IMR-90 (cell line): ENCODE measurements around the gene FBXW8. TPM values are rescaled to one million over a fixed set of nuclear protein-coding genes. Genes with fewer than 3 reads are reported as not detected.

Experiments
- ATAC-seq: fragments of 200-7000 bp; cut with Tn5 transposase; 2 replicates; pipeline ENCODE4 v1.9.1; 2020; ENCODE audit warnings: low read depth, mild to moderate bottlenecking, moderate library complexity
- BruUV-seq: library from RNA; stranded (reverse); fragments of 400-500 nt; replicated peaks from 2 replicates; lab custom pipeline; 2021; lab: Mats Ljungman, UMichigan
- CTCF ChIA-PET: fragments of 300-600 bp; formaldehyde crosslinking; extraction: SDS; loops from one replicate; lab custom pipeline; 2021; ENCODE audit warnings: antibody characterized with exemption; lab: Yijun Ruan, JAX
- POLR2A ChIA-PET: fragments of 300-600 bp; sonication (Branson Sonifier 250); formaldehyde crosslinking; loops from one replicate; lab custom pipeline; 2022; ENCODE audit warnings: antibody characterized with exemption; ENCODE audit not compliant: unreplicated experiment; lab: Charles Lee
- DNase-seq: peaks from one replicate; pipeline ENCODE4 v3.0.0; 2013
- H2AFZ ChIP-seq: replicated peaks from 2 replicates; pipeline ENCODE3; 2013; ENCODE audit warnings: low read length, mild to moderate bottlenecking; ENCODE audit not compliant: poor library complexity
- H2AK5ac ChIP-seq: 2 replicates; pipeline ENCODE4 v1.6.1; 2013; ENCODE audit warnings: low read depth, low read length, inconsistent platforms
- H2AK9ac ChIP-seq: replicated peaks from 2 replicates; pipeline ENCODE3; 2013; ENCODE audit warnings: mild to moderate bottlenecking, low read depth, low read length, moderate library complexity; ENCODE audit not compliant: poor library complexity
- H2BK120ac ChIP-seq: 2 replicates; pipeline ENCODE4 v1.6.1; 2013; ENCODE audit warnings: low read depth, low read length, inconsistent platforms
- H2BK15ac ChIP-seq: 3 replicates; pipeline ENCODE4 v1.6.1; 2013; ENCODE audit warnings: low read depth, low read length, inconsistent platforms
- H2BK20ac ChIP-seq: 2 replicates; pipeline ENCODE4 v1.6.1; 2013; ENCODE audit warnings: low read depth, mild to moderate bottlenecking, inconsistent platforms, low read length, moderate library complexity
- H2BK5ac ChIP-seq: 2 replicates; pipeline ENCODE4 v1.6.1; 2013; ENCODE audit warnings: mild to moderate bottlenecking, low read depth, low read length, inconsistent platforms; ENCODE audit not compliant: poor library complexity, severe bottlenecking
- H3K14ac ChIP-seq: replicated peaks from 2 replicates; pipeline ENCODE4 v1.6.1; 2013; ENCODE audit warnings: low read depth, low read length, inconsistent platforms
- H3K18ac ChIP-seq: 2 replicates; pipeline ENCODE4 v1.6.1; 2013; ENCODE audit warnings: low read depth, low read length, control low read depth
- H3K23ac ChIP-seq: 2 replicates; pipeline ENCODE4 v1.6.1; 2013; ENCODE audit warnings: low read depth, low read length, inconsistent platforms
- H3K27ac ChIP-seq: 2 replicates; pipeline ENCODE4 v1.5.1; 2013; ENCODE audit warnings: mild to moderate bottlenecking, control low read depth, low read length; ENCODE audit not compliant: insufficient read depth
- H3K27me3 ChIP-seq: 2 replicates; pipeline ENCODE4 v1.6.1; 2013; ENCODE audit warnings: low read length; ENCODE audit not compliant: control insufficient read depth, insufficient read depth
- H3K36me3 ChIP-seq: 2 replicates; pipeline ENCODE4 v1.6.1; 2013; ENCODE audit warnings: low read length, mixed read lengths; ENCODE audit not compliant: control insufficient read depth, insufficient read depth
- H3K4ac ChIP-seq: 2 replicates; pipeline ENCODE4 v1.6.1; 2013; ENCODE audit warnings: low read depth, low read length, inconsistent platforms
- H3K4me1 ChIP-seq: 2 replicates; pipeline ENCODE4 v1.6.1; 2013; ENCODE audit warnings: low read length, mixed read lengths; ENCODE audit not compliant: control insufficient read depth, insufficient read depth
- H3K4me2 ChIP-seq: 2 replicates; pipeline ENCODE4 v1.6.1; 2013; ENCODE audit warnings: low read depth, mild to moderate bottlenecking, control low read depth, low read length, moderate library complexity
- H3K4me3 ChIP-seq: 2 replicates; pipeline ENCODE4 v1.5.1; 2013; ENCODE audit warnings: low read depth, mild to moderate bottlenecking, control low read depth, low read length, moderate library complexity; ENCODE audit not compliant: insufficient read depth
- H3K56ac ChIP-seq: 2 replicates; pipeline ENCODE4 v1.6.1; 2013; ENCODE audit warnings: low read length, inconsistent platforms; ENCODE audit not compliant: insufficient read depth; ENCODE audit errors: extremely low read depth
- H3K79me1 ChIP-seq, 2 experiments: 2 replicates each; pipeline ENCODE4 v1.6.1; 2013; ENCODE audit warnings: low read length in 2 of 2, inconsistent platforms in 1 of 2, low read depth in 1 of 2
- H3K9ac ChIP-seq: 2 replicates; pipeline ENCODE4 v1.6.1; 2013; ENCODE audit warnings: low read depth, low read length, control low read depth
- H3K9me1 ChIP-seq: 2 replicates; pipeline ENCODE4 v1.6.1; 2013; ENCODE audit warnings: low read length, inconsistent platforms; ENCODE audit not compliant: insufficient read depth
- H3K9me3 ChIP-seq: 2 replicates; pipeline ENCODE4 v1.6.1; 2013; ENCODE audit warnings: low read length; ENCODE audit not compliant: control insufficient read depth, insufficient read depth
- H4K20me1 ChIP-seq: 2 replicates; pipeline ENCODE4 v1.6.1; 2013; ENCODE audit warnings: low read length, inconsistent platforms; ENCODE audit not compliant: insufficient read depth
- H4K5ac ChIP-seq: 2 replicates; pipeline ENCODE4 v1.6.1; 2013; ENCODE audit warnings: mild to moderate bottlenecking, low read depth, low read length, control low read depth
- H4K8ac ChIP-seq, 2 experiments: 2 replicates each; pipeline ENCODE4 v1.6.1; 2013; ENCODE audit warnings: low read depth in 2 of 2, low read length in 2 of 2, control low read depth in 1 of 2, inconsistent platforms in 1 of 2
- H4K91ac ChIP-seq: 2 replicates; pipeline ENCODE4 v1.6.1; 2013; ENCODE audit warnings: low read depth, low read length, inconsistent platforms; ENCODE audit not compliant: insufficient read depth
- BHLHE40 ChIP-seq: fragments of 150-350 bp; IDR thresholded peaks from 2 replicates; pipeline ENCODE4 v1.6.1; 2016; ENCODE audit warnings: mild to moderate bottlenecking, low read depth, low read length
- CEBPB ChIP-seq: IDR thresholded peaks from 2 replicates; pipeline ENCODE4 v1.6.1; 2012; ENCODE audit warnings: low read depth, low read length, improper control_type of control experiment
- CHD1 ChIP-seq: IDR thresholded peaks from 2 replicates; pipeline ENCODE4 v1.6.1; 2012; ENCODE audit warnings: low read depth, low read length, improper control_type of control experiment
- CTCF ChIP-seq: conservative IDR thresholded peaks from 2 replicates; pipeline ENCODE4 v1.5.1; 2012; ENCODE audit warnings: mild to moderate bottlenecking, low read depth, low read length, improper control_type of control experiment
- FOS ChIP-seq: fragments of 150-350 bp; IDR thresholded peaks from 2 replicates; pipeline ENCODE4 v1.6.1; 2016; ENCODE audit warnings: low read depth, low read length
- MAFK ChIP-seq: IDR thresholded peaks from 2 replicates; pipeline ENCODE4 v1.6.1; 2012; ENCODE audit warnings: low read depth, low read length, improper control_type of control experiment
- MAZ ChIP-seq: IDR thresholded peaks from 2 replicates; pipeline ENCODE4 v1.6.1; 2012; ENCODE audit warnings: low read depth, mild to moderate bottlenecking, low read length, improper control_type of control experiment, moderate library complexity, borderline replicate concordance
- MXI1 ChIP-seq: IDR thresholded peaks from 2 replicates; pipeline ENCODE4 v1.6.1; 2012; ENCODE audit warnings: low read depth, mild to moderate bottlenecking, low read length, moderate library complexity, borderline replicate concordance
- NFE2L2 ChIP-seq: fragments of 150-350 bp; IDR thresholded peaks from 2 replicates; pipeline ENCODE4 v1.6.1; 2016; ENCODE audit warnings: low read depth, mild to moderate bottlenecking, low read length
- POLR2A ChIP-seq: IDR thresholded peaks from 2 replicates; pipeline ENCODE4 v1.6.1; 2012; ENCODE audit warnings: mild to moderate bottlenecking, low read depth, low read length
- RAD21 ChIP-seq: IDR thresholded peaks from 2 replicates; pipeline ENCODE4 v1.6.1; 2012; ENCODE audit warnings: low read length, improper control_type of control experiment
- RCOR1 ChIP-seq: IDR thresholded peaks from 2 replicates; pipeline ENCODE4 v1.6.1; 2012; ENCODE audit warnings: mild to moderate bottlenecking, low read length, improper control_type of control experiment; ENCODE audit not compliant: insufficient replicate concordance
- RFX5 ChIP-seq: IDR thresholded peaks from 2 replicates; pipeline ENCODE4 v1.8.0; 2012; ENCODE audit warnings: low read depth, mild to moderate bottlenecking, low read length, moderate library complexity
- SMC3 ChIP-seq: fragments of 150-350 bp; IDR thresholded peaks from 2 replicates; pipeline ENCODE4 v1.6.1; 2016; ENCODE audit warnings: low read depth, mild to moderate bottlenecking, antibody characterized with exemption, low read length, moderate library complexity
- USF2 ChIP-seq: fragments of 150-350 bp; IDR thresholded peaks from 2 replicates; pipeline ENCODE4 v1.6.1; 2017; ENCODE audit warnings: mild to moderate bottlenecking, antibody characterized with exemption, low read length, low read depth
- WGBS, 2 experiments: methylation state at CpG; one replicate each; pipeline versions ENCODE4 v1.1.5 to v1.1.7; 2013; ENCODE audit warnings: missing lambda C conversion rate in 2 of 2; ENCODE audit not compliant: insufficient read length in 1 of 2; ENCODE audit errors: extremely low coverage in 2 of 2; 5-methylcytosine and 5-hydroxymethylcytosine counted together
- dilution Hi-C: fragments of 300-500 bp; cut with HindIII; formaldehyde crosslinking; loops from one replicate; pipeline ENCODE4 v1.14.3; 2018; ENCODE audit warnings: low sequenced_read_pairs; ENCODE audit not compliant: unreplicated experiment
- in situ Hi-C: fragments of 300-500 bp; cut with MboI; formaldehyde crosslinking; loops from 3 replicates; pipeline ENCODE4 v1.14.3; 2019; ENCODE audit warnings: low sequenced_read_pairs, inconsistent platforms, mixed read lengths
- intact Hi-C: fragments of 100-400 bp; cut with micrococcal nuclease; formaldehyde crosslinking; loops from 2 replicates; pipeline ENCODE4 v1.10.0; 2022
- polyA plus RNA-seq, 3 experiments: library from polyadenylated mRNA; depleted of rRNA; stranded (reverse); fragments of >200 nt; gene quantifications; 2 replicates each; pipeline ENCODE4 v1.2.3, GENCODE V29; 2012; ENCODE audit warnings: low replicate concordance in 1 of 3
- total RNA-seq: library from RNA; depleted of rRNA; stranded (reverse); fragments of >200 nt; gene quantifications from 2 replicates; pipeline ENCODE4 v1.2.3, GENCODE V29; 2012

Gene FBXW8
- total and polyA plus RNA-seq, 2 of the 4 experiments (the other 2 are of a cell fraction): 20.3 to 25.8 TPM

- no peak overlapping the region for H3K56ac ChIP-seq
- H2BK5ac ChIP-seq: no peak overlapping the region
- H3K27ac ChIP-seq: no peak overlapping the region
- WGBS, 2 experiments: 2% methylated on average over 18 of the region's 29 CpGs; no CpG with 5 or more reads in 1 of the 2 experiments
- no peak overlapping the region for H4K8ac ChIP-seq
- no peak overlapping the region for H3K4ac ChIP-seq
- H4K5ac ChIP-seq: no peak overlapping the region
- DNase-seq (no peak), ATAC-seq (no peak)
- in situ Hi-C loops: no loop called here
- H3K36me3 ChIP-seq: no peaks in the 10 kb centered on the region
- ChIA-PET CTCF (interaction anchor here (0.7 to 1.9 kb wide), 4 partner anchors 163 to 178 kb away, joined by 3 to 6 read pairs (median 4); no protein-coding TSS in a partner anchor), POLR2A (no interaction called here)
- TF ChIP-seq SMC3 (no peak), MXI1 (no peak), BHLHE40 (no peak), CEBPB (no peak), USF2 (no peak), FOS (no peak), RFX5 (no peak), RCOR1 (no peak), MAZ (no peak), CTCF (no peak), RAD21 (no peak), POLR2A (no peak), CHD1 (no peak), MAFK (no peak), NFE2L2 (no peak)
- H3K79me1 ChIP-seq: no peaks in the 10 kb centered on the region
- H3K18ac ChIP-seq: no peak overlapping the region
- peak overlapping the region; percentile 89; the same call in 1 of the 2 replicates for H3K23ac ChIP-seq
- no peak overlapping the region for H4K91ac ChIP-seq
- intact Hi-C loops: loop anchor here (1.0 to 2.0 kb wide), 2 partner anchors 29 to 179 kb away; partner anchors contain the start of gene FBXW8
- no peaks in the 10 kb centered on the region for H3K9me1 ChIP-seq
- peak overlapping the region; percentile 14 for H2AFZ ChIP-seq
- peaks cover 8% of the 10 kb centered on the region; the same call in 1 of the 2 replicates for H4K20me1 ChIP-seq
- no peak overlapping the region for H2BK20ac ChIP-seq
- dilution Hi-C loops: no loop called here
- H3K4me2 ChIP-seq: no peak overlapping the region; the same call in 1 of the 2 replicates
- H2AK9ac ChIP-seq: peak overlapping the region; percentile 13
- no peak overlapping the region for H3K14ac ChIP-seq
- H3K4me3 ChIP-seq: no peak overlapping the region
- H2BK120ac ChIP-seq: no peak overlapping the region
- no peaks in the 10 kb centered on the region for H3K9me3 ChIP-seq
- peaks cover 73% of the 10 kb centered on the region for H3K27me3 ChIP-seq
- H3K9ac ChIP-seq: no peak overlapping the region
- no peak overlapping the region for H2BK15ac ChIP-seq
- no peaks in the 10 kb centered on the region for H3K4me1 ChIP-seq
- H2AK5ac ChIP-seq: no peak overlapping the region
- no TSS peak for BruUV-seq
Observed at GRCh38 chr12:116881877-116882507, 28.8 kb upstream of the FBXW8 start.
